Glutamatergic neuron (in vitro differentiated cells): ENCODE data around the gene PTPRM. TPM values are rescaled to one million over a fixed set of nuclear protein-coding genes. Genes with fewer than 3 reads are reported as not detected.

ENCODE experiments used
- DNase-seq: peaks from one replicate; pipeline ENCODE4 v3.0.0; 2022
- H3K27ac Mint-ChIP-seq: one replicate; pipeline ENCODE4 v1.8.0; 2020; ENCODE audit warnings: mild to moderate bottlenecking, mixed read lengths, inconsistent platforms; ENCODE audit not compliant: unreplicated experiment
- H3K27me3 Mint-ChIP-seq: one replicate; pipeline ENCODE4 v1.8.0; 2020; ENCODE audit warnings: mild to moderate bottlenecking, moderate library complexity, mixed read lengths, inconsistent platforms; ENCODE audit not compliant: unreplicated experiment
- H3K36me3 Mint-ChIP-seq: one replicate; pipeline ENCODE4 v1.8.0; 2020; ENCODE audit warnings: mild to moderate bottlenecking, mixed read lengths, inconsistent platforms; ENCODE audit not compliant: unreplicated experiment
- H3K4me1 Mint-ChIP-seq: one replicate; pipeline ENCODE4 v1.8.0; 2020; ENCODE audit warnings: mild to moderate bottlenecking, low read depth, mixed read lengths, inconsistent platforms; ENCODE audit not compliant: unreplicated experiment
- H3K4me3 Mint-ChIP-seq: one replicate; pipeline ENCODE4 v1.8.0; 2020; ENCODE audit warnings: mild to moderate bottlenecking, mixed read lengths, inconsistent platforms; ENCODE audit not compliant: unreplicated experiment
- H3K9me3 Mint-ChIP-seq: one replicate; pipeline ENCODE4 v1.8.0; 2020; ENCODE audit warnings: mild to moderate bottlenecking, moderate library complexity, mixed read lengths, inconsistent platforms; ENCODE audit not compliant: unreplicated experiment
- total RNA-seq: library from RNA; stranded (reverse); fragmentation: NEBNext Ultra II Directional; extraction: Animal tissue kit (Norgen Biotek cat#: 25700); gene quantifications from one replicate; pipeline ENCODE4 v1.2.1, GENCODE V29; 2021; ENCODE audit not compliant: unreplicated experiment
- TF ChIP-seq, protein P1 (sequence below): fragments of 200-600 bp; sonication (generic); IDR thresholded peaks from one replicate; pipeline ENCODE4 v1.5.0; 2021; ENCODE audit not compliant: partially characterized antibody, unreplicated experiment

The PTPRM gene
- total RNA-seq, 1 donor from 2014 or later, result 23.9 TPM

DNA sequence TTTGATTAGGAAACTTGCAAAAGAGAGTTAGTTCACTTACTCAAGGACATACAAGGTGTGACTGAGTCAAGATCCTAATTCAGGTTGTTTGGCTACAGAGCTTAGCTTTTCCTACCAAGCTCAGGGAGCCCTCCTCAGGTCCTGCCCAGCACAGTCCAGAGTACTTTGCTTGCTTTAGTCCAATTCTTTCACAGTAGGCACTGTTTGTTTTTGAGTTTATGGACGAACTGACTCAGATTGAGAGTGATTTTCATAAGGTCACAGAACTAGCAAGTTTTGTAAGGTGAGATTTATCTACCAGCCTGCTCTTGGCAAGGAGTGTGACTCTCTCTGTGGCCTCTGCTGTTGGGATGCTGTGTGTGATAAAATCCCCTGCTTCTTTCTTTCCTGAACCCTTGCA lies 310.5 kb downstream of the PTPRM start:
- TF ChIP-seq, protein P1, sequence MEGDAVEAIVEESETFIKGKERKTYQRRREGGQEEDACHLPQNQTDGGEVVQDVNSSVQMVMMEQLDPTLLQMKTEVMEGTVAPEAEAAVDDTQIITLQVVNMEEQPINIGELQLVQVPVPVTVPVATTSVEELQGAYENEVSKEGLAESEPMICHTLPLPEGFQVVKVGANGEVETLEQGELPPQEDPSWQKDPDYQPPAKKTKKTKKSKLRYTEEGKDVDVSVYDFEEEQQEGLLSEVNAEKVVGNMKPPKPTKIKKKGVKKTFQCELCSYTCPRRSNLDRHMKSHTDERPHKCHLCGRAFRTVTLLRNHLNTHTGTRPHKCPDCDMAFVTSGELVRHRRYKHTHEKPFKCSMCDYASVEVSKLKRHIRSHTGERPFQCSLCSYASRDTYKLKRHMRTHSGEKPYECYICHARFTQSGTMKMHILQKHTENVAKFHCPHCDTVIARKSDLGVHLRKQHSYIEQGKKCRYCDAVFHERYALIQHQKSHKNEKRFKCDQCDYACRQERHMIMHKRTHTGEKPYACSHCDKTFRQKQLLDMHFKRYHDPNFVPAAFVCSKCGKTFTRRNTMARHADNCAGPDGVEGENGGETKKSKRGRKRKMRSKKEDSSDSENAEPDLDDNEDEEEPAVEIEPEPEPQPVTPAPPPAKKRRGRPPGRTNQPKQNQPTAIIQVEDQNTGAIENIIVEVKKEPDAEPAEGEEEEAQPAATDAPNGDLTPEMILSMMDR, result no peak
- Mint-ChIP-seq H3K4me3 (no peak overlapping the region), H3K27me3 (no peaks in the 10 kb centered on the region), H3K27ac (no peak overlapping the region), H3K36me3 (no peaks in the 10 kb centered on the region), H3K4me1 (no peaks in the 10 kb centered on the region), H3K9me3 (no peaks in the 10 kb centered on the region)
- no peak for DNase-seq

DNA sequence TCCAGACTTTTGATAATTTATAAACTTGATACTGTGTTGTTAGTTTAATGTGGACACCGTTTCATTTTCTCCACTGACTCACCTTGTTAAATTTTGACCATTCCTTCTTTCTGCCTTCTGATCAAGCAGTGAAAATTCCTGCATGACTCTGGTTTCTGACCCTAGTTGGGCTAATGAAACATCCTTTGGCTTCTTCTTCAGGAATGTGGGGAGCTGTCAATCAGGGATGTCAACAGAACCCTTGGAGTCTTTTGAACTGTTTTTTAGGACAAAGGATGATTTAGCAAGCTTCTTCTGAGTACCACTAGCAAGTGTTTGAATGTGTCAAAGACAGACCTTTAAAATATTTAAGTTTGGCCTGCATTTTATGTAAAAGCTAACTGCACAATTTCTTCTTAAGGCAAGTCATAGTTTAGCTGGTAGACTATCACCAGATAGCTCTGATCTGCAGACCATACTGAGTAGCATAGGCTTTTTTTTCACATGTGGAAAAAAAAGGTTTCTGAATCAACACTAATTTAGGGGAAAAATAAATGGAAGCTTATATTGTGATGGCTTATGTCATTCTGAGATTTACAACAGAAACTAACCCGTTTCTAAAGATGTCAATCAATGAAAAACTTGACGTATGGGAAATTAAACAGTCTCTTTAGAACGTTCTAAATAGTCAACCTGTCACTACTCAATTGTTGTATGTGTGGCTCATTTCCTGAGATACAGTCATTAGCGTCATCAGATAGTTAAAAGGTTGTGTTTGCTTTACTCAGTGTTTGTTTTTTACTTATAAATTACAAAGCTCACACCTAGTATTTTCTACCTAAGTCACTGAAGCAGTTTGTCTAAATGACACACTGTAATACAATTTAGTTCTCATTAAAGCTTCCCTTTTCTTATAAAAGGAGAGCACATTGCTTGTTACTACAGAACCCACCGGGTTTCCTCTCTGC lies 311.4 kb downstream of the PTPRM start:
- TF ChIP-seq, protein P1, result no peak
- Mint-ChIP-seq H3K27me3 (no peaks in the 10 kb centered on the region), H3K27ac (no peak overlapping the region), H3K4me1 (no peaks in the 10 kb centered on the region), H3K36me3 (no peaks in the 10 kb centered on the region), H3K9me3 (no peaks in the 10 kb centered on the region), H3K4me3 (no peak overlapping the region)
- DNase-seq, result no peak

DNA sequence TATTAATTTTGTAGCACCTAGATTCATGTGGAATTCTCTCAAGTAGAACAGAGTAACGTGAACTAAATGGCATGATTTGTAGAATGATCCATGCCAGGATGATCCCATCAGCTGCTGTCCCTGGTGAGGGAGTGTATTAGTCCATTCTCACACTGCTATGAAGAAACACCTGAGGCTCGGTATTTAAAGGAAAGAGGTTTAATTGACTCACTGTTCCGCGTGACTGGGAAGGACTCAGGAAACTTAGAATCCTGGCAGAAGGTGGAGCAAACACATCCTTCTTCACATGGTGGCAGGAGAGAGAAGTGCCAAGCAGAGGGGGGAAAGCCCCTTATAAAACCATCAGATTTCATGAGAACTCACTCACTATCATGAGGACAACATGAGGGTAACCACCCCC lies 312.6 kb downstream of the PTPRM start:
- TF ChIP-seq, protein P1, result no peak
- DNase-seq, result no peak
- Mint-ChIP-seq H3K27ac (no peak overlapping the region), H3K4me1 (no peaks in the 10 kb centered on the region), H3K36me3 (no peaks in the 10 kb centered on the region), H3K4me3 (no peak overlapping the region), H3K9me3 (no peaks in the 10 kb centered on the region), H3K27me3 (no peaks in the 10 kb centered on the region)

DNA sequence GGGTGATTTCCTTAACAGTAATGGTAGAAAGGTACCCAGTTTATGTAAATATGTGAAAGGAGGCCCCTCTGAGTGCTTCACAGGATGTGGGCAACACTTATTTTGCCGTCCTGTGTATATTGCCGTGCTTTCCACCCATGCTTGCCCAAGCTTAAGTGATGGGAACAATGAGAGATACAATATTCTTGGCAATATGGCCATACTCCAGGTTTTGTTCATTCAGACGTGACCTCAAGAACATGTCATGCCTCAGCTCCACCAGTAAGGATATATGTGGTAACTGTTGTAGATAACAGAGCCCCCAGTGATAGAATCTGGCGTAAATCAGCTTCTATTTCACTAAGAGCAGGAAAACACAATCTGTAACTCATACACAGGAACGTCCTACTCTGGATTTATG lies 318.7 kb downstream of the PTPRM start:
- Mint-ChIP-seq H3K36me3 (no peaks in the 10 kb centered on the region), H3K9me3 (peaks cover 3% of the 10 kb centered on the region), H3K4me1 (peaks cover 8% of the 10 kb centered on the region), H3K4me3 (no peak overlapping the region), H3K27ac (no peak overlapping the region), H3K27me3 (peaks cover 2% of the 10 kb centered on the region)
- no peak for DNase-seq
- TF ChIP-seq, protein P1, result no peak

DNA sequence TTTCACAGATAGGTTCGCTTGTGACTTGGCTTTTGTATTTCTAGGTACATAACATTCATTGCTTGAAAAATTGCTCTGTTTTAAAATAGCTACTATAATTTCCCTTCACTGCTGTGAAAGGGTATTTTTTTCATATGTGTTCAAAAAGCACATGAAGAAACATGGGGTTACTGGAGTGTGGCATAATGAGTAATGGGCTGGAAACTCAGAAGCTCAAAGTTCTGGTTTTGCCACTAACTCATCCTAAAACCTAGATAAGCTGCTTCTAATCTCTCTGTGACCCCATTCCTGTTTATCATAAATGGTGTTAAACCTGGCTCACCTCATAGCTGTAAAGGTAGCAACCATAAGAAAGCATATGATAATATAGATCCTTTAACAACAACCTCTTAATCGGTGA lies 319.3 kb downstream of the PTPRM start:
- Mint-ChIP-seq H3K36me3 (no peaks in the 10 kb centered on the region), H3K4me3 (no peak overlapping the region), H3K27ac (no peak overlapping the region), H3K9me3 (peaks cover 3% of the 10 kb centered on the region), H3K4me1 (peaks cover 8% of the 10 kb centered on the region), H3K27me3 (peaks cover 2% of the 10 kb centered on the region)
- DNase-seq, result no peak
- TF ChIP-seq, protein P1, result no peak
